Midbrain (tissue), 1 donor: ENCODE results near the gene TEKT5.
"Not testable (repeated sequence)": the region's sequence is repeated elsewhere in the genome, so short reads cannot be mapped to it uniquely, and the experiment has no call there.

Source experiments
- DNase-seq: peaks from one replicate; lab custom pipeline; 2025; lab: John Stamatoyannopoulos, UW

TEKT5 gene

DNA sequence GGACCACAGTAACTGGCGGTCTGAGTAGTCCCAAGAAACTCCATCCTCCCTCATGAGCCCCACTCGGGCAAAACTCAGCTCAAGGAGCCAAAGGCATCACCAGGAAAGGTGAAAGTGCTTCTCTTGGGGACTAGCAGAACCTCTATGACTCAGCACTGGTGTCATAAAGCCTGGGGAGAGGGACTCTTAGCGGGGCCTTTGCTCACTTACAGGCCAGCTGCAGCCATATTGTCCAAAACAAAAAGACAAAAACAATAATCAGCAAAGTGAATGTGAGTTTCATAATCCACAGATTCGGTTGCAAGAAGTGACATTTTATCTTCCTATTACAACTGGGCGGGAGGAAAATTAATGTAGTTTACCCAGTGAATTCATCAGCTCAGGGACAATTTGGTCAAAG, at the start of gene TEKT5:
Gene TEKT5 (minus strand): TSS at position 101 of the 400 bp plus-strand sequence. CDS start 57 bp downstream, at position 44.
- no peak for DNase-seq

DNA sequence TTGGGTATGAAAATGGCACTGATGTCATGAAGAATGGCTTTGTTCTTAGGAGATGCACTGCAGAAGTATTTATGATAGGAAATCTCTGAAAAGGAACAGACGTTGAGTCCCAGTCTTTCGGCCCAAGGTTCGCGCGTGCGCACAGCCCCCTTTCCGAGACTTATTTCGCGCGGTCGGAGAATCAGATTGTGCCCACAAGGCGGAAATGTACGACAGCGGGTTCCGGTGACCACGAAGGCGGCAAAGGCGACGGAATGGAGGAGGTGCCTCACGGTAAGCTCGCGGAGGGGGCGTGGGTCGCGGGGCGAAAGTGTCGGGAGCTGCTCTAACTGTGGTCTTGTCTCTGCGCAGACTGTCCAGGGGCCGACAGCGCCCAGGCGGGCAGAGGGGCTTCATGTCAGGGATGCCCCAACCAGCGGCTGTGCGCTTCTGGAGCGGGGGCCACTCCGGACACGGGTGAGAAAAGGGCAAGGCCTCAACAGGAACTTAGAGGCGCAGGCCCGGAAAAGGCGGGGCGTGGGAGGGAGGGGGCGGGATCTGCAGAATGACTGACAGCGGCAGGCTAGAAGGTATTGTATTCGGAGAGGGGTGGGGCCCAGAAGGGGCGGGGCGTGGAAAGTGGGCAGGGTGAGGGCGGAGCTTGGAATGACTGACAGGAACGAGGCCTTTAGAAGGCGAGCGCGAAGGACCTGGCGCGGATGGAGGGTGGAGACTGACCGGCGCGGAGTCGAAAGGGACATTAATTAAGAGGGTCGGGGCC, 49.1 kb upstream of the TEKT5 start, which contains the start of gene NUBP1:
Gene NUBP1 (plus strand): TSS at position 233 of the 760 bp plus-strand sequence. CDS start 22 bp downstream, at position 255.
- DNase-seq = peak; percentile 99

DNA sequence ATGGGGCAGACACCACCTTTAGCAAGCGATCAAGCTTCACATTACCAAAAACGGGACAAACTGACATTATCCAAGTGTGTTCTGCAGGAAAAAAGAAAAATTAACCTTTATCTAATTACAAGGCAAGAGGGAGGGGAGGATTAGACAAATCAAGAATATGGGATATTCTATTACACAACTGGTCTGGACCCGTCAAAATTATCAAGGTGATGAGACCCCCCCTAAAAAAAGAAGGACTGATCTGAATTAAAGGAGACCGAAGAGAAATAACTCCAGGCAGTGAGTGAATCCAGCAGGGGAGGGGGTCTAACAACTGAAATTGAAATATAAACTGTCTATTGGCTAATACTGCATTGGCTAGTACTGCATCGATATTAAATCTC, 48.5 kb upstream of the TEKT5 start:
- no peak for DNase-seq

DNA sequence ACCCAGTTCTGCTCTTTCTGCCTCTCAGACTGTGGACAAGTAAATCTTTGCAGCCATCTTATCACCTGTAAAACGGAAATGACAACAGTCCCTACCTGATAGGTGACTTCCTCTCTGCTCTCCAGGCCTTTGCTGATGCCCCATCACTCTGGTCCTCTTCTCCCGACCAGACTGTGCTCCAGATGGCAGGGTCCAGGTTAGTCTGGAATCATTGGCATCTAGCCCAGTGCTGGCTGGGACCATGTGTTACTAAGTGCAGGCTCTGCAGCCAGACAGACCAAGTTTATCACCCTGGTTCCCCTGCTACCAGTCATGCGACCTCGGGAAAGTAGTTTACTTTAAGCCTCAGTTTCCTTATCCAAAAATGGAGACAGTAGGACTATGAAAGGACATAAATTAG, 47.1 kb upstream of the TEKT5 start:
- DNase-seq = no peak

DNA sequence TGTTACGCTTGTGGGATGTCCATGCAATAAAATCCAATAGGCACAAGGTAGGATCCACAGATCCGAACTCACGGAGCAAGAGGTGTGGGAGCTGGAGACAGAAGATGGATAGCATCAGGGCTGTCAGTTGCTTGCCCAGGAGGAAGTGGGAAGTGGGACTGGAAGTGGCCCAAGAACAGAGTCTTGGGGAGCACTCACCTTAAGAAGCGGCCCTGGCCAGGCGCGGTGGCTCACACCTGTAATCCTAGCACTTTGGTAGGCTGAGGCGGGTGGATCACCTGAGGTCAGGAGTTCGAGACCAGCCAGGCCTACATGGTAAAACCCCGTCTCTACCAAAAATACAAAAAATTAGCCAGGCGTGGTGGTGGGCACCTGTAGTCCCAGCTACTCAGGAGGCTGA, 46.5 kb upstream of the TEKT5 start:
- DNase-seq = not testable (repeated sequence)

DNA sequence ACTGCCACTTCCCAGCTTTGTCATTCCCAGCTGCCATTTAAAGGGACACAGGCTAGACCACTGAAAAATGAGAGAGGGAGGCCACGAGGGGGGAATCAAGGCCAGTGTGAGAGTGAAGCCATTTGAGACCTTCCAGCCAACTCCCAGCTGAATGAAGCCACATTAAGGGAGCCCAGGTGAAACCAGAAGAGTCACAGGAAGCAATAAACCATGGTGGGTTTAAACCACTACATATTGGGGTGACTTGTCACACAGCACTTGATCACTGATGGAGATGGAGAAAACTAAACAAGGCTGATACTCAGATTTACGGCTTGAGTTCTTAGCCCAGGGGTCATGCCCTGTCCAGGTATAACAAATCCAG, 46.1 kb upstream of the TEKT5 start:
- no peak for DNase-seq

DNA sequence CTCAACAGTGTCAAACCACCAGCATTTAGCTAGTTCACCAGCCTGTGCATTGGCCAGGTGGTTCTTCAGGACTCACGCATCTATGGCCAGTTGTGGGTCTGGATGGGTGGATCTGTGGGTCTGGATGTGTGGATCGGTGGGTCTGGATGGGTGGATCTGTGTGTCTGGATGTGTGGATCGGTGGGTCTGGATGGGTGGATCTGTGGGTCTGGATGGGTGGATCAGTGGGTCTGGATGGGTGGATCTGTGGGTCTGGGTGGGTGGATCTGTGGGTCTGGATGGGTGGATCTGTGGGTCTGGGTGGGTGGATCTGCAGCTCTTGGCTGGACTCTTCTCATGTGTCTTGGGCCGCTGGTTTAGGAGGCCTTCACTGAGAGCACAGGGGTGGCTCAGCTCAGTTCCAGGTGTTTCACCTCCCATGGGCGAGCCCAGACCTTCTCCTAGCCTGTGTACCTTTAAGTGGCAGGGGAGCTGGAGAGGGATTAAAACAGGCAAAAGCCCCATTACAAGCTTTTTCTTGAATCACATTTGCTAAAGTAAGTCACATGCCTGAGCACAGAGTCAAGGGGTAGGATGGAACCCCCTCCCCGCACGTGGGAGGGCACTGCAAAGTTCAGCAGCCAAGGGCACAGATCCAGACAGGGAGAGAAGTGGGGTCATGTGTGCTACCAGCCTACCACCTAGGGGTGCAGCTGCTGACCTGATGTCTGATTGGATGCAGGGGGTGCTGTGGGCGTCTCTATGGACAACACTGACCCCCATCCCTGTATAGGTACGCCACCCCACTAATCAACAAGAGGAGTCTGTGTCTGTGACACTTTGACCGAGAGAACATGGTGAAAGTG, 45.5 kb upstream of the TEKT5 start:
- no peak for DNase-seq

DNA sequence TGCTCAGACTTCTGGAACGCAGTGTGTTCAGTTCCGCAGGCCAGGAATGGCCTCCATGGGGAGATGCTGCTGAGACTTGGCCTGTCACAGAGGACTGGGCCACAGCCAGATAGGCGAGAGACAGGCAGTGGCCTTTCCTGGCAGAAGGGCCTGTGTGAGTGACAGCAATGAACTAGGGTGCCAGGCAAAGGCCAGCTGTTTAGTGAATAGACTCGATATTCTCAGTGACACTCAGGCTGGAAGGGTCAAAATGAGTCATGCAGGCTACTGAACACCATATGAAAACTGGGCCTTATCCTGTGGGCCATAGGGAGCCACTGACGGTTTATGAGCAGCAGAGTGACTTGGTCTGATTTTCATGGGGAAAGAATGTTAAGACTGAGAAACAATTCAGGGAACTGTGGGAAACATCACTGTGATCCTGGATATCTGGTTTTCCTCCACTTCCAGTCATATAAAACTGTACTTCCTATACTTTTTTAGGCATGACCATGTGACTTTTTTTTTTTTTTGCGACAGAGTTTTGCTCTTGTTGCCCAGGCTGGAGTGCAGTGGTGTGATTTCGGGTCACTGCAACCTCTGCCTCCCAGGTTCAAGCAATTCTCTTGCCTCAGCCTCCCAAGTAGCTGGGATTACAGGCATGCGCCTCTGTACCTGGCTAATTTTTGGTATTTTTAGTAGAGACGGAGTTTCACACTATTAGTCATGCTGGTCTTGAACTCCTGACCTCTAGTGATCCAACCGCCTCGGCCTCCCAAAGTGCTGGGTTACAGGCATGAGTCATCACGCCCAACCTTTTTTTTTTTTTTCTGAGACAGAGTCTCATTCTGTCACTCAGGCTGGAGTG, 43.7 kb upstream of the TEKT5 start:
- peak; percentile 62 for DNase-seq

DNA sequence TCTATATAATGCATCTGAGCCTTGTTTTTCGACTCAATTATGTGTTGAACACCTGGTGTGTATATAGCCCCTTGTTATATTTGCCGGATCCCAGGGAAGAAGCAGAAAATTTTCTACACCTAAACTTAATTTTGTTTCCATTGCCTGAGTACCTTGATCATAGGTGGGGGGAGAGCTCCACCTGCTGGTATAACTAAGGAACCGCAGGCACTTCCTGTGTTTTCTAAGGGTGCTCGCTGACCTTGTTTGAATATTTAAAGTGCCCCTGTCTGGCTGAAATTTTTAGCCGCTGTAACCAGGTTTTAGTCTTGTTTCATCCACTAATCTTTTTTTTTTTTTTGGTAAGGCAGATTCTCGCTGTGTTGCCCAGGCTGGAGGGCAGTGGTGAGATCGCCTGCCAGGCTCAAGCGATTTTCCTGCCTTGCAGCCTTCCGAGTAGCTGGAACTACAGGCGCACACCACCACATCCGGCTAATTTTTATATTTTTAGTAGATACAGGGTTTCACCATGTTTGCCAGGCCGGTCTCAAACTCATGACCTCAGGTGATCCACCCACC, 42.4 kb upstream of the TEKT5 start:
- peak; percentile 81 for DNase-seq

DNA sequence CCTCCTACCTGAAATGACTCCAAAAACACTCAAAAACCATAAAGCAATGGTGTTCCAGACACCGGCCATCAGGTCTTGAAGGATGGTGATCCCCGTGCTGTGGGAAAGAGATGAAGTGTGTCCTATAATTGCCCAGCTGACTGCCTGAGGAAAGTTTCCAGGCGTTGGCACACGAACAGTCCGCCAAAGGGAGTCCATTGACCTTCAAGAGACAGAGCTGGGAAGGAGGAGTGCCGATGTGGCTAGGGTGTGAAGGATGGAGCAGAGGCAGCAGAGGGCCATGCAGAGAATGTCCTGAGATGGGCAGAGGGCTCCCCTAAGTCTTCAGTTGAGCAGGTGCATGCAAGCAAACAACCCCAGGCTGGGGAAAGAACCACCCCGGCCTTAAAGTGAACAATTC, 37.1 kb upstream of the TEKT5 start:
- no peak for DNase-seq

DNA sequence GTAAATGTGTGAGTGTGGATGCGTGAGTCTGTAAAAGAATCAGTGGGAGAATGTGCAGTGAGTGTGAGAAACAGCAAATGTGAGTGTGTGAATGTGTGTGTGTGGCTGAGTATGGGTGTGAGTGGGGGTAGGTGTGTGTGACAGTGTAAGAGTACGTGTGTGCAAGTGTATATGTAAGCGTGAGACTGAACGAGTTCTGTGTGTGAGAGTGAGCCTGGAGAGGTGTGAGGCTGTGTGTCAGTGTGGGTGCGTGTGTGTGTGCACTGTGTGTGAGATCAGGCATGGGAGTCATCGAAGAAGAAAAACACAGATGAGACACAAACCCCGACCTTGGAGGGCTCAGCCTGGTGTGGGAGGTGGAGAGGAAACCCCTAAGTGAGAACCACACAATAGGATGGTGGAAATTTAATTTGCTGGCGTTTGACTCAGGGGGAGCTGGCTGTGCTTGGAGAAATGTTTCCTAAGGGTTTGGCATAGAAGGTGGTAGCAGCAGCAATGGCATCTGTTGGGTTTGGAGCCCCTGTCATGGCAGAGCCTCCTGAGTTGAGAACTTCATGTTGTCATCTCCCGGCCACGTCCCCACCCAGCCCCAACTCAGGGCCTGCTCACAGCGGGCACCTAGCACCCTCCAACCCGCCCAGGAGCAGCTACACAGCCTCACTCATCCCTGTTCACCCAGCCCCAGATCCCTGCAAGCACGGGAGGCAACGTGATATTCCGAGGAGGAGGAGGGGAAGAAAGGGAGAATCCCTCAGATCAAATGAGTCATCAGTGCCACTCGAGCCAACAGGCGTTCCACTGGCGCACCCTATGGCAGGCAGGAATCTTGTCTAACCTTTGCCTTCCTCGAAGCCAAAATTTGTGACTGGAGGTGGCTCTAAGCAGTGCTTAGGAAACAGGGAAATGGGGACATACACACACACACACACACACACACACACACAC, 34.6 kb upstream of the TEKT5 start:
- no peak for DNase-seq

DNA sequence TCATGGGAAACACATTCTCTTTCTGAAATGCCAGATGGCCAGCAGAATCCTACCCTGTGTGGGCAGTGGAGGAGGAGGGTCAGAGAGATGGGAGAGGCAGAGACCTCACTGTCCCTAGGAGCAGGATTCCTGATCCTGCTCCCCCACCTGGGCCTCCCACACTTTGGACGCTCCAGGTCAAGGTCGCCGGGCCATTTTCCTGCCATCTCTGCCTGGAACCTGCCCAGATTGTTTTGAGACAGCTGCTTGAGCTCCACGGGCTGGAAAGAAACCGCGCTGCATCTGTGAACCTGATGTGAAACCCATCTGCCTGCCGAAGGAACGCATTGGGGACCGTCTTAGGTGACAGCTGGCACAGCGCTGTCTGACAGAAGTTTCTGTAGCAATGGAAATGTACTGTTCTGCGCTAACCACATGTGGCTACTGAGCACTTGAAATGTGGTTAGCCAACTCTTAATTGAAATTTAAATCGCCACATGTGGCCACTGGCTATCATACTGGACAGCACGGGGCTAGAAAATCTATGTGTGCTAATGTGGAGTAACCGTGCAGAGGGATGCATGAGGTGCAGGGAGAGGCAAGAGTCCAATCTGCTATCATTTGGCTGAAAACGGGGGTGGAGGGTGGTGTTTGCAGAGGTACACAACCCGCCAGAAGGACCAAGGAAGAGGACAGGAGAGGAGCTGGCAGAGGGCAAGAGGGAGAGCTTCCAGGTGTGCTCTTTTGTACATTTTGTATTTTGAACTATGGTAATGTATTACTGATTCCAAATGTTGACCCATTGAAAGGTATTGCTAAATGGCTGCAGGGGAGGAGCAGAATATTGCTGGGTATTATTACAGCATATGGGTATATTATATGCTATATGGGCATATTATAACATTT, 33.5 kb upstream of the TEKT5 start:
- no peak for DNase-seq

DNA sequence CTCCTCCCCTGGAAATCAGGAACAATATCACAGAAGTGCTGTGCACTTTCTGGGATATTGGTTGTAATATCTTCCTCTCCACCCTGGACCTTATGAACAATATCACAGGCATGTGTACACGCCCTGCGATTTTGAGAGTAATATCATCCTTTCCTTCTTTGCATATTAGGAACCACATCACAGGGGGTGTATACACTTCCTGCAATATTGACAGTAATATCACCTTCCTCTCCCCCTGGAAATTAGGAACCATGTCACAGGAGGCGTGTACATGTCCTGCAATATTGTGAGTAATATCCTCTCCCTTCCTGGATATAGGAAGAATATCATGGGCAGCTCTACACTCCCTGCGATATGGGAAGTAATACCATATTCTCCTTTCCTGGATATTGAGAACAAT, 14.2 kb upstream of the TEKT5 start:
- DNase-seq = no peak

DNA sequence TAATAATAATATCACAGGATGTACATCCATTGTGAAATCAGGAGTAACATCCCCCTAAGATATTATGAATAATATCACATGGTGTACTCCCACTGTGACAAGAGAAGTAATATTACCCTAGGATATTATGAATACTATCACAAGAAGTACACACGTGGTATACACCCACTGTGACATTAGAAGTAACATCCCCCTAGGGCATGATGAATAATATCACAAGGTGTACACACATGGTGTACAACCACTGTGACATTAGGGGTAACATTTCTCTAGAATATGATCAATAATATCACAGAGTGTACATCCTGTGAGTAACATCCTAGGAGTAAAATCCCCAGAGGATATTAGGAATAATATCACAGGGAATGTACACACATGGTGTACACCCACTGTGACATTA, 5.0 kb upstream of the TEKT5 start:
- DNase-seq = no peak

DNA sequence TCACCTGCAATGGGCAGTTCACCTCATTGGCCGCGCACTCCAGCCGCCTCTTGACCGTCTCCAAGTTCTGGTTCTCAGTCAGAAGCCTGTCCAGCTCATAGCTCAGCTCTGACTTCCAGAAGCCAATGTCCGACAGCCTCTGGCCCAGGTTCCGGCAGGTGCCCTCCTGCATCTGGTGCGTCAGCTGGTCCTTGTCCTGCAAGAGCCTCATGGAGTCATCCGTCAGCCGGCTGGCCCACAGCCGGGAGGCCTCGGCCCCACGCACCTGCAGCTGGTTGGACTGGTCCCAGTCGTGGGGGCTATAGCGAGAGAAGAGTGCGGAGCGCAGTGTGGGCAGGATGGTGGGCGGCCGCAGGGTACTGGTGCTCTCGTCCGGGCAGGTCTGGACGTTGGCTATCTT, 424 bp downstream of the TEKT5 start:
- DNase-seq = no peak

DNA sequence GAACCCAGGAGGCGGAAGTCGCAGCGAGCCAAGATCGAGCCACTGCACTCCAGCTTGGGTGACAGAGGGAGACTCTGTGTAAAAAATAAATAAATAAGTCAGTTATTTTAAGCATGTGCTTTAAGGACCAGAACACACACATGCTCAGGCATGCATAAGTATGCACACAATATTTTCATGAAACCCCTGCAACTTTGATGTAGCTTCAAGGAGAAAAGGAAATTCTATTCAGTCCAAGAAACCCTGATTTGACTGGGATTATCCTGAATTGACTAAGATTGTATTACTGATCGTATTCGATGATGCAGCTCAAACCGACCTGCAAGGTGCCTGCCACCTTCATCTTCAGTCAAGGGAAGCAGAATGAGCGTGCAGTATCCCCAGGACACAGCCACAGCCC, 841 bp downstream of the TEKT5 start:
- no peak for DNase-seq

DNA sequence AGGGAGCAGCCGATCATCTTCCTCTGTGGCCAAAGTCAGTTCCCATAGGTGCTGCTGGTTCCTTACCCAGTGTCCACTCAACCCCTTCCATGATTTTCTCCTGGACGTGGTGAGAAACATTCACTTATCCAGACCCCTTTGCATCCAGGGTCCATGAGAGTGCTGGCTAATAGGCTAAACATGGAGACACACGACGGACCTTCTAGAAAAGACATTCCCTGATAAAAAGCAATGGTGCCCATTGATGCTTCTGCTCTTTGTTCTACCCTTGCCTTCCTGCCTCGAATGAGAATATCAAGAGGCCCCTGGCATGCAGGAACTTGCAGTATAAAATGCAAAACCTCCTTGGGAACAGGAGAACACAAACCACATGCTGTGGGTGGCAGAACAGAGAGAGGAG, 2.3 kb downstream of the TEKT5 start:
- DNase-seq = no peak

DNA sequence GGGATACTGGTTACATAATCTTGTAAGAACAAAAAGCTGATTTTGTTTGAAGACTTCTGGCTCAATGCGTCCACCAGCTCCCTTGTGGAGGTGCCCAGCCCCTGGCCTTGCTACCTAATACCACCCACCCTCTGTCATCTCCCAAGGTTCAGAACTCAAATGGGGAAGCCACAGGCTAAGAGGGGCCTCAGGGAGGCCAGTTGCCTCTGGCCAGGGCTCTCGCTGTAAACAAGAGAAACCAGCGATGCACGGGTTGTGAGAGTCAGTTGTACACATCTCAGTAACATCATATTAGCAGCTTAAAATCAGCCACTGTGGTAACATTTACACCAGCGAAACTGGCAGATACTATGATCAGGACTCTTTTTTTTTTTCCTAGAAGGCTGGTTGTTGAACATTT, 6.0 kb downstream of the TEKT5 start:
- DNase-seq = no peak

DNA sequence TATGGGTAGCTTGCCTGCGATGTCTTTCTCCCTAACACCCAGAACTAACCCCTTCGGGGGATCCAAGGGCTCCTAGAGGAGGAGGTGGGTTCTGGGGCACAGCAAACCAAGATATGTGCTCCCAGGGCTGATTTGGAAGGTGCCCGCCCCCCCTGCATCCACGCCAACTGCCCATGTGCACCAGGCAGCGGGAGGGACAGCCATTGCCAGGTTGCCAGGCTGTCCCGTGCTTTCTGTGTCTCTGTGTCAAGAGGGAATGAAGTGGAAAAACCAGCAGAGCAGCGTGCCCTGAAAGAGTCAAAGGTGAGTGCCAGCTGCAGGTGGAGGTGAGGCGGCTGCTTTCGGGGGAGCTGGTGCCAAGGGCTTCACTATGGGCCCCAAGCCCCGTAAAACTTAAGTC, 6.4 kb downstream of the TEKT5 start:
- no peak for DNase-seq

DNA sequence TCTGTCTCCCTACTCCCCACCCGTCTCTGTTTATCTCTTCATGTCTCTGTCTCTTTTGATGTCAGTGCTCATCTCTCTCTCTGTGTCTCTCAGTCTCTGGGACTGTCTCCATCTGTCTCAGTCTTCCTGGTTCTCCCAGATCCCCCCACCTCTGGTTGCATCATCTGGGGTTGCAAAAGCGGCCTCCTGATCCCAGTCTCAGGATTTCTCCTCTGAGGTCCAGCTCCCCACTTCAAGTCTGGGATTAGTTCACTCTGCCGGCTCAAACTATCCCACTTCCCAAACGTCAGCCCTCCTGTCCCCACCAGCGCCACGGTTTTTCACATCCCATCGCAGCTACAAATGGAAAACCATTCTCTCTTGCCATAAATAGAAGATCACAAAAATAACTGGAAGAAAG, 9.0 kb downstream of the TEKT5 start:
- no peak for DNase-seq
